Panc1 (cell line): ENCODE measurements around the gene DDIAS. TPM values are rescaled to one million over a fixed set of nuclear protein-coding genes. Genes with fewer than 3 reads are reported as not detected.
A peak's percentile ranks its signal among the peaks of the same experiment; 100 is the strongest.

Experiments used
- ATAC-seq: fragments of 200-7000 bp; cut with Tn5 transposase; 2 replicates; pipeline ENCODE4 v1.9.1; 2020; ENCODE audit warnings: mild to moderate bottlenecking, moderate library complexity
- BruUV-seq: library from RNA; stranded (reverse); fragments of 400-500 nt; replicated peaks from 2 replicates; lab custom pipeline; 2021; lab: Mats Ljungman, UMichigan
- CTCF ChIA-PET: fragments of 300-600 bp; sonication (Branson Sonifier 250); formaldehyde crosslinking; loops from one replicate; lab custom pipeline; 2022; ENCODE audit warnings: antibody characterized with exemption; lab: Charles Lee
- POLR2A ChIA-PET: fragments of 300-600 bp; sonication (Branson Sonifier 250); formaldehyde crosslinking; loops from one replicate; lab custom pipeline; 2022; ENCODE audit warnings: antibody characterized with exemption; lab: Charles Lee
- DNase-seq: peaks from one replicate; pipeline ENCODE4 v3.0.0-alpha.2; 2010; ENCODE audit warnings: low read depth, low spot score
- H3K27ac ChIP-seq: 2 replicates; pipeline ENCODE4 v1.5.1; 2011; ENCODE audit warnings: mild to moderate bottlenecking, low read length, inconsistent platforms
- H3K27me3 ChIP-seq: fragments of 200-500 bp; sonication (Bioruptor generic); 2 replicates; pipeline ENCODE4 v1.6.0; 2014; ENCODE audit warnings: low read length, inconsistent platforms; ENCODE audit not compliant: control insufficient read depth, insufficient read depth
- H3K36me3 ChIP-seq: fragments of 200-500 bp; sonication (Bioruptor generic); 2 replicates; pipeline ENCODE4 v1.5.1; 2014; ENCODE audit warnings: inconsistent platforms, mild to moderate bottlenecking, low read length, moderate library complexity; ENCODE audit not compliant: control insufficient read depth, insufficient read depth
- H3K4me1 ChIP-seq: 2 replicates; pipeline ENCODE4 v1.5.1; 2011; ENCODE audit warnings: inconsistent platforms, mild to moderate bottlenecking, low read length, moderate library complexity; ENCODE audit not compliant: control insufficient read depth, insufficient read depth
- H3K4me3 ChIP-seq, 2 experiments: 2 replicates each; pipeline ENCODE4 v1.5.1; 2011 to 2012; ENCODE audit warnings: low read depth in 2 of 2, low read length in 2 of 2, mild to moderate bottlenecking in 2 of 2, inconsistent platforms in 1 of 2, moderate library complexity in 1 of 2
- H3K9me3 ChIP-seq: fragments of 200-500 bp; sonication (Bioruptor generic); 2 replicates; pipeline ENCODE4 v1.5.1; 2014; ENCODE audit warnings: low read depth, mild to moderate bottlenecking, inconsistent platforms, low read length, moderate library complexity; ENCODE audit not compliant: control insufficient read depth, insufficient read depth
- CTCF ChIP-seq: fragments of 450-650 bp; IDR thresholded peaks from 2 replicates; pipeline ENCODE4 v1.5.1; 2017; ENCODE audit warnings: mild to moderate bottlenecking
- POLR2AphosphoS5 ChIP-seq: IDR thresholded peaks from 2 replicates; pipeline ENCODE4 v1.6.1; 2012; ENCODE audit warnings: mild to moderate bottlenecking, low read depth, low read length, moderate library complexity
- REST ChIP-seq, 2 experiments: IDR thresholded peaks; 2 replicates each; pipeline ENCODE4 v1.6.1; 2011 to 2012; ENCODE audit warnings: low read depth in 2 of 2, control low read depth in 1 of 2, low read length in 1 of 2, mild to moderate bottlenecking in 1 of 2, moderate library complexity in 1 of 2; ENCODE audit not compliant: insufficient read depth in 1 of 2
- SIN3A ChIP-seq: IDR thresholded peaks from 2 replicates; pipeline ENCODE4 v1.6.1; 2012; ENCODE audit warnings: low read depth, mild to moderate bottlenecking, low read length, moderate library complexity, borderline replicate concordance; ENCODE audit not compliant: insufficient read depth
- TCF7L2 ChIP-seq: IDR thresholded peaks from 2 replicates; pipeline ENCODE4 v1.6.1; 2011; ENCODE audit warnings: mild to moderate bottlenecking, low read depth, low read length, inconsistent platforms
- in situ Hi-C: cut with HindIII; loops from 2 replicates; pipeline ENCODE4 v1.10.0; 2016; ENCODE audit warnings: low sequenced_read_pairs, low pct_unique_long_range_greater_than_20kb
- intact Hi-C: fragments of 100-400 bp; cut with micrococcal nuclease; formaldehyde crosslinking; loops from one replicate; pipeline ENCODE4 v1.10.0; 2022; ENCODE audit not compliant: unreplicated experiment
- total RNA-seq: library from RNA; stranded (reverse); gene quantifications from one replicate; pipeline ENCODE4 v1.2.1, GENCODE V29; 2021; ENCODE audit not compliant: unreplicated experiment

Gene DDIAS
- total RNA-seq, 1 experiment from 2014 or later: 22.9 TPM

GRCh38 chr11:82867495-82868082 is 33.9 kb upstream of the DDIAS start:
- peak overlapping the region in 1 of 2 experiments; percentile 26; a peak in 2 of 4 replicates for H3K4me3 ChIP-seq
- intact Hi-C loops (loop anchor here (1.0 to 5.0 kb wide), 2 partner anchors 60 to 950 kb away; no protein-coding TSS in a partner anchor), in situ Hi-C loops (no loop called here)
- BruUV-seq: no TSS peak
- H3K4me1 ChIP-seq: peaks cover 21% of the 10 kb centered on the region
- no peaks in the 10 kb centered on the region for H3K9me3 ChIP-seq
- ATAC-seq (peak; percentile 69), DNase-seq (peak; percentile 52)
- peak overlapping the region; percentile 60; the same call in 1 of the 2 replicates for H3K27ac ChIP-seq
- no peaks in the 10 kb centered on the region for H3K36me3 ChIP-seq
- CTCF ChIA-PET: interaction anchor here (0.6 to 2.0 kb wide), 8 partner anchors 9 to 379 kb away, joined by 3 to 10 read pairs (median 4); partner anchors contain the start of genes DDIAS and PRCP
- TF ChIP-seq SIN3A (no peak), CTCF (peak; percentile 90)
- H3K27me3 ChIP-seq: no peaks in the 10 kb centered on the region
- POLR2A ChIA-PET: no interaction called here

DNA sequence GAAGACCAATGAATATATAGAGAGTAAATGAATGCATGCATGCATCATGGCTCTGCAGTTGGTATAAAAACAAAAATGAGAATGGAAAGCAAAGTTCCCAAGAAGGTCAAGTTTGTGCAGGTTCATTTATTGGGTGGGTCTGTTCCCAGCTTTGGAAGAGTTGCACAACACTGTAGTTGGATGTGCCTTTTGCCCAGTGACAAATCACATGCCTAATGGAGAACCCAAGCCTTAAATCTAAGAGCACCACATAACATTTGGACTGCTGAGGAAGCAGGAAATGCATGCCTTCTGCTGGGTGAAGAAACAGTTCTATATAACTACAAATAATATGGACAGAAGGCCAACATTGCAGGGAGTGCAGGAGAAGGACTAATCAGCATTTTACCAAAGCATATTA is 31.9 kb upstream of the DDIAS start:
- Histone ChIP-seq H3K36me3 (no peaks in the 10 kb centered on the region), H3K9me3 (no peaks in the 10 kb centered on the region), H3K27ac (no peak overlapping the region), H3K4me1 (peaks cover 14% of the 10 kb centered on the region), H3K27me3 (no peaks in the 10 kb centered on the region), H3K4me3 (no peak overlapping the region)
- ATAC-seq: no peak
- DNase-seq: no peak
- intact Hi-C loops (loop anchor here (5.0 kb wide), 1 partner anchor 948 kb away; no protein-coding TSS in a partner anchor), in situ Hi-C loops (no loop called here)
- ChIA-PET CTCF (no interaction called here), POLR2A (no interaction called here)
- TF ChIP-seq SIN3A: no peak
- no peak for TF ChIP-seq POLR2AphosphoS5
- TF ChIP-seq TCF7L2: no peak
- no peak for TF ChIP-seq CTCF
- BruUV-seq: no TSS peak

DNA sequence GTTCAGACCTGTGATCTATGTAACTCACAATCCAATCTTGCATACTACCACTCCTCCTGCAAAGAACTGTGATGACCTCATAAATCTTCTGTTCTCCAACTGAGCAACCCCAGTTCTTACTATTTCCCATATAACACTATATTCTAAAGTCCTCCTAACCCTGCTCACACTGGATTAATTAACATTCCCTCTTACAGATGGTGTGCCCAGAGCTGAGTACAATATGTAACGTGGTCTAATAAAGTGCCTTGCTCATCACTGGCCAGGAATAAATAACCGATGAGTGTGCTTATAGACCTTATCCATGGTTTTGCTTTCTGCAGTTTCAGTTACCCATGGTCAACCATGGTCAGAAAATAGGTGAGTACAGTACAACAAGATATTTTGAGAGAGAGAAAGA is 29.9 kb upstream of the DDIAS start:
- Histone ChIP-seq H3K4me3 (no peak overlapping the region), H3K4me1 (peaks cover 10% of the 10 kb centered on the region; the same call in 1 of the 2 replicates), H3K27me3 (no peaks in the 10 kb centered on the region), H3K9me3 (no peaks in the 10 kb centered on the region), H3K36me3 (no peaks in the 10 kb centered on the region), H3K27ac (no peak overlapping the region)
- ChIA-PET CTCF (no interaction called here), POLR2A (interaction anchor here (0.7 kb wide), 1 partner anchor 39 kb away, joined by 11 read pairs; no protein-coding TSS in a partner anchor)
- in situ Hi-C loops (no loop called here), intact Hi-C loops (no loop called here)
- ATAC-seq (no peak), DNase-seq (no peak)
- no TSS peak for BruUV-seq
- no peak for TF ChIP-seq POLR2AphosphoS5
- TF ChIP-seq SIN3A: no peak
- no peak for TF ChIP-seq TCF7L2
- TF ChIP-seq CTCF: no peak
- TF ChIP-seq REST (IDR thresholded peaks at IDR 0.05; ENCODE audit: insufficient read depth in 1 of 2, low read depth in 2 of 2, low read length in 1 of 2): no peak
